ENCODE data around the gene MRPL36. TPM values are rescaled to one million over a fixed set of nuclear protein-coding genes. Genes with fewer than 3 reads are reported as not detected.
"Not testable (repeated sequence)": the region's sequence is repeated elsewhere in the genome, so short reads cannot be mapped to it uniquely, and the experiment has no call there.

The MRPL36 gene
- total RNA-seq, 1 experiment from 2014 or later, result 82.5 TPM

DNA sequence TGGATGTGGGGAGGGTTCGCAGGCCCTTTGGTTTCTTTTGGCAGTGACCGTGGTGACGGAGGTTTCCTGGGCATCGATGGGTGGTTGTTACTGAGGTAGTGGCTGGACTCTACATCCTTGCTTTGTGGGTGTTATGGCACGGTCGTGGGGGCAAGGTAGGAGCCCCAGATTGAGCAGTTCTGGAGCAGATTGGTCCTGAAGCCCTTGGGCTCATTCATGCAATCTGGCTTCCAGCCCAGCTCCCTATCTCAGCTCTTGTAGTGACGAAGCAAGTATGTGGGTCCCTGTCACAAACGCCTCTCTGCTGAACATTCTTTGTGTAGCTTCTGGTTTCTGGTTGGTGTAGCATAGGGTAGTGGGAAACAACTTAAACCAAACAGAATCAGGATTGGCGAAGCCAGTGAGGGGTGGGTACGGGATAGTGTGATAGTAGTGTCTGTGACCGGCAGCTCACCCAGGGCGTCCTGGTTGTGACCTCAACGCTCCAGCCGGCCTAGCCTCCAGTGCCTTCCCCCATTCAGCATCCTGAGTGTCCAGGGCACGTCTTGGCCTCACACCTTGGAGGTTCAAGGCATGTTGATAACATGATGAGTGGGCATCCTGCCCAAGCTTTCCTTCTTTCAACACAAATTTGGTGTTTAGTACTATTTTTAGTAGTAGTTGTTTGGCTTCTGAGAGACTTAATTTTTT, 4.5 kb upstream of the MRPL36 start:
- no peak for DNase-seq (ENCODE audit: low read depth, low spot score)
- in situ Hi-C loops (cut with HindIII; ENCODE audit: low pct_unique_long_range_greater_than_20kb, low sequenced_read_pairs), result no loop called here

DNA sequence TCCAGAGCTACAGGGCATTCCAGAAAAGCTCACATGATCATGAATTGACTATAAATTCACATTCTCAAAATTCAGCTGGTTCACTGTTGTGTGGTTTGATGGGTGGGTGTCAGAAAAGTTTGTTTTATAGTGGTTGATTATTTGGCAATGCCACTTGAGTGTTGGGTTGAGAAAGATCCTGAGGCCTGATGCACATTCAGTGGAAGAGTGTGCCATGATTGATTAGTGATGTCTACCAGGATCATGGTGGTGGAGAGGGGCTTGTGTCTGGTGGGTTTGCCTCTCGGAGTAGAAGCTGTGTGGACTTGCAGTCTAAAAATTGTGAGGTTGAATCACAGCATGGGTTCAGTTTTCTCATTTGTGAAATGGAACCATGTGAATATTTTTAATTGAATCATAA, 3.6 kb upstream of the MRPL36 start:
- DNase-seq (ENCODE audit: low read depth, low spot score), result no peak

GRCh38 chr5:1801967-1802295, 2.3 kb upstream of the MRPL36 start:
- in situ Hi-C loops (cut with HindIII; ENCODE audit: low pct_unique_long_range_greater_than_20kb, low sequenced_read_pairs), result no loop called here
- peak; percentile 52 for DNase-seq (ENCODE audit: low read depth, low spot score)

More for the DNA sequence above, 3.6 kb upstream of the MRPL36 start:
- in situ Hi-C loops (cut with HindIII; ENCODE audit: low pct_unique_long_range_greater_than_20kb, low sequenced_read_pairs), result no loop called here

GRCh38 chr5:1801222-1801966, 1.8 kb upstream of the MRPL36 start, which contains the start of gene NDUFS6:
Gene NDUFS6 (plus strand): TSS chr5:1801407. CDS start chr5:1801418, 11 bp downstream.
- in situ Hi-C loops (cut with HindIII; ENCODE audit: low pct_unique_long_range_greater_than_20kb, low sequenced_read_pairs), result no loop called here
- DNase-seq (ENCODE audit: low read depth, low spot score), result peak; percentile 81

DNA sequence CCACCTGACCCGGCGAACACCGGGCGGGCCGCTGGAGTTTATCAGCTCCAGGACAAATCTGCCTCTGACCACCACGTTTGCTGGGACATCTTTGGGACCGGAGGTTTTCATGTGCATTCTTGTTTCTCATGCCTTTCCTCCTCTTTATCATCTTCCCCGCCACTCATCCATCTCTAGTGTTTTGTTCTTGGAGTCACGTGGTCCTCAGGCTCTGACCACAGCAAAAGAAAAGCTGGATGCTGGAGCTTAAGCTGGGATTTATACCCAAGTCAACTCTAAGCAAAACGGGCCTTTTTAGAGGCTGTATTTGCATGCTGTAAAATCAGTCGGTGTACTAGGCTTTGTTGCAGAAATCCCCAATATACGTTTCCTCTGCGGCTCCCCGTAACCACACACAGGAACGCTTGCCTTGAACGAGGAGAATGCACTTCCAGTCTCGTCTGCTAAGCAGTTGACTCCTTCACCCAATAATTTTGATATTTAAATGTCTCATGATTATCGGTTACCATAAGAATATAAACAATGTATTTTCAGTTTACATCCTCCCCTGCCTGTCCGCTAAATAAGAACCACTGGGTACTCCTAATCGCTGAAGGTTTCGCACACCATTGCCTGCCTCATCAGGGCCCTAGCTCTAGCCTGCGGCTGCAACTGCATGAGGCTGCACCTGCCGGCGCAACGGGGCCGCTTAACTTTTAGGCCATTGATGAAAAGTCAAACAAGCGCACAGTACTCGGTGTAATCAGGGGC, 1.0 kb upstream of the MRPL36 start:
- no peak for DNase-seq (ENCODE audit: low read depth, low spot score)
- in situ Hi-C loops (cut with HindIII; ENCODE audit: low pct_unique_long_range_greater_than_20kb, low sequenced_read_pairs), result no loop called here

- in situ Hi-C loops (cut with HindIII; ENCODE audit: low pct_unique_long_range_greater_than_20kb, low sequenced_read_pairs), result no loop called here
- DNase-seq (ENCODE audit: low read depth, low spot score), result peak; percentile 14
Observed at GRCh38 chr5:1799110-1799601, 481 bp downstream of the MRPL36 start.

DNA sequence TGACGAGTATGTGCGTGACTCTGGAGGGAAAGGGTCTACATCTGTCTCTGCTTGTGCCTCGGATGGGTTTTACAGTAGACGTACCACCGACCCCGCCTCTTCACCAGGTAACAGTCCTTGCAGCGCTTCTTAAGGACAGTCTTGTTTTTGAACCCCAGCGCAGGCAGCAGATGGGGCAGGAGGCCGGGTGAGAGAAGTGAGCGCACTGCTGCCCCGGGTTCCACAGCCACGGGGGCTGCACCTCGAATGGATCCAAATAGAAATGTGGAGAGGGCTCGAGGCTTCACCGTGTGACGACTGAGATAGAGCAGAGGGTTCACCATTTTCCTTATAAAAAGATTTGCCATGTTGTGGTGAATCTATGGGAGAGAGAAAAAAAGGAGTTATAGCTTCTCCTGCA, 1.0 kb downstream of the MRPL36 start:
- DNase-seq (ENCODE audit: low read depth, low spot score); in situ Hi-C loops (cut with HindIII; ENCODE audit: low pct_unique_long_range_greater_than_20kb, low sequenced_read_pairs): not testable (repeated sequence)

DNA sequence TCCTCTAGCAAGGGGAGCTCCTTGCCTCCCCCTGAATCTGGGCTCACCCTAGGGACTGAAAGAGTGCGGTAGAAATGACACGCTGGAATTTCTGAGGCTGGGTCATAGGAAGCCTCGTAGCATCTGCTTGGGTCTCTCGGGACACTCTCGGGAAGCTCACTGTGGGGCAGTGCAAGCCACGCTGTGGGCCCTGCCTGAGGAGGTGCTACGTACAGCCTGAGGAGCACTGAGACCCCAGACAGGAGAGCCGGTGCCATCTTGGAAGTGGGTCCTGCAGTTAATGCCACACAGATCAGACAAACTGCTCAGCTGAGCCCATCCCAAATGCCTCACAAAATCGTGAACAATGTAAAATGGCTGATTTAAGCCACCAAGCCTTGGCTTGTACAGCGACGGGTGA, 1.8 kb downstream of the MRPL36 start:
- no peak for DNase-seq (ENCODE audit: low read depth, low spot score)
- in situ Hi-C loops (cut with HindIII; ENCODE audit: low pct_unique_long_range_greater_than_20kb, low sequenced_read_pairs), result no loop called here

DNA sequence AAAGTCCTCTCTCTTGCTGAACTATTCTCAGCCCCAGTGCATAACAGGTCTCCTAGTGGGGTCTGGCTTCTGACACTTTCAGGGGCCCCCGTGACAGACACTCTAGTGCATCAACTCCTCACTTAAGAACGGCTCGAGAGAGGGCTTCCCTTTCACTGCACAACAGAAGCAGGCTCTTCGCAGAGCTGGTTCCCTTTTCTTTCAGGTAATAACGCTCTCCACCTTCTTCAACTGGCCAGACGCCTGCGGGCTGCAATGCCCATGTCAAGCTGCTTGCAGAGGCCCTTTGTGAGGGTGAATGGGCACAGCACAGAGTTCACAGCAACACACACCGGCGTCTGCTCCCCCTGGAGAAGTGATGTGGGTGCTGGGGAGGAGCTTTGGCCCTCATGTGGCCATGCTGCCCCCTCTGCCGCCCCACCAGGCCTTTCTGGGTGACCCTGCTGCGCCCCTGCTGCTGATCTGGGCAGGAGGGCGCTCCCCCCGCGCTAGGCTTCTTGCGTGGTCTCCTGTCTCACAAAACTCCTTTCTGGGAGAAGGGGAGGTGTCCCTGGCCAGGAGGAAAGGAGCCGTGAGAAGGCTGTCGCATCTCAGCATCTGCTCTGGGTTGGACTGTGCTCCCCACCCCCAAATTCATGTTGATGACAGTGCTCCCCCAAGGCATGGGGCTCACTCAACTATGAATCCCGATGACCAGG, 2.4 kb downstream of the MRPL36 start:
- in situ Hi-C loops (cut with HindIII; ENCODE audit: low pct_unique_long_range_greater_than_20kb, low sequenced_read_pairs), result no loop called here
- DNase-seq (ENCODE audit: low read depth, low spot score), result no peak

- in situ Hi-C loops (cut with HindIII; ENCODE audit: low pct_unique_long_range_greater_than_20kb, low sequenced_read_pairs), result no loop called here
- DNase-seq (ENCODE audit: low read depth, low spot score), result no peak
Observed at GRCh38 chr5:1796371-1797102, 3.1 kb downstream of the MRPL36 start.

DNA sequence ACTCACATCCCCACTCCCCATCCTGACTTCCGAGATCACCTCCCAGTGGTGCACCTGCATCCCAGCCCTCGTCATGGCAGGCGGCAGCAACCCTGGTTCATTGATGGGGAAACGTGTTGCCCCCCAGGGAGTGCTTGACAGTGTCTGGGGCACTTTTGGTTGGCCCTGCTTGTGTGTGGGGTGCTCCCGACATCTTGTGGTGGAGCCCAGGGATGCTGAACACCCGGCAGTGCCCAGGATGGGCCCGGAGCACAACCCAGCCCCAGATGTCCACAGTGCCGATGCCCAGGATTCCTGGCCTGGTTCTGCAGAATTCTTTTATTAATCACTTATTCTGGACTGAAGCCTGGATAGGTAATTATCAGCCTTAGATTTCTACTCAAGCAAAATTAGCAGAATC, 3.7 kb downstream of the MRPL36 start:
- in situ Hi-C loops (cut with HindIII; ENCODE audit: low pct_unique_long_range_greater_than_20kb, low sequenced_read_pairs), result no loop called here
- no peak for DNase-seq (ENCODE audit: low read depth, low spot score)

- in situ Hi-C loops (cut with HindIII; ENCODE audit: low pct_unique_long_range_greater_than_20kb, low sequenced_read_pairs), result no loop called here
- DNase-seq (ENCODE audit: low read depth, low spot score), result no peak
Observed at GRCh38 chr5:1795506-1795905, 4.1 kb downstream of the MRPL36 start.

GRCh38 chr5:1794901-1795290, 4.7 kb downstream of the MRPL36 start:
- DNase-seq (ENCODE audit: low read depth, low spot score), result no peak

DNA sequence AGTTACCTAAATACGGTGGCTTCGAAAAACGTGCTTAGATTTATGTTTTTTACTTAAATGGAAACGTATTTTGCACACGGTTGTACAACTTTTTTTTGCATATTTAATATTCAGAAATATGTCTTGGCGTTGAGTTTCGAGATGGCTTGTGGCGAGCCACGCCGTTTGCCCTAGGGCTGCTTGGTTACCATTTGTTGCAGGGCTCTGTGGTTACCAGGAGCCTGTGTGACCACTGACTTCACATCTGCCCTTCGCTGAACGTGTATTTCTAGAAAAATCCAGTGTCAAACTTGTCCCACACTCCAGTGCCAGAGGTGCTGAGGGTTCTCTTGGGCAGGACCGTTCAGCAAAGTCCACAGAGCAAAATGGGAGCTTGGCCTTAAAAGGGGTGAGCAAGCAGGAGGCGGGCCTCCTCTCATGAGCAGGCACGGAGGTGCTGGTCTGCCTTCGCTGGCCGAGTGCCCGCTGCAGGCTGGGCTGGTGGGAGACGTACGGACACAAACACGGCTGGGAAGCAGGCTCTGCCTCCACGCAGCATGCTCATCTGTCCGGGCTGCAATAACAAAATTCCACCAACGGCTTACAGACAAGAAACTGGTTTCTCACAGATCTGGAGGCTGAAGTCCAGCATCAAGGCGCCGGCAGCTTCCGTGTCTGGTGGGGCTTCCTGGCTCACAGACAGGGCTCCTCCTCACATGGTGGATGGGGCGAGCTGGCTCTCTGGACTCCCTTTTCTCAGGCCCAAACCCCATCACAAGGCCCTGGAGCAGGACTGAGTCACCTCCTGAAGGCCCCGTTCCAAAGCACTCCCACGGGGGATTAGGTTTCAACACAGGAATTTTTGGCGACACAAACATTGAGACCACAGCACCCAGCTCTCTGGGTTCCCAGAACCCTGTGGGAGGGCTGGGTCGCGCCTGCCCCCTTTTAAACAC, 5.4 kb downstream of the MRPL36 start:
- no peak for DNase-seq (ENCODE audit: low read depth, low spot score)
- in situ Hi-C loops (cut with HindIII; ENCODE audit: low pct_unique_long_range_greater_than_20kb, low sequenced_read_pairs), result no loop called here

More at GRCh38 chr5:1794901-1795290, 4.7 kb downstream of the MRPL36 start:
- in situ Hi-C loops (cut with HindIII; ENCODE audit: low pct_unique_long_range_greater_than_20kb, low sequenced_read_pairs), result no loop called here

DNA sequence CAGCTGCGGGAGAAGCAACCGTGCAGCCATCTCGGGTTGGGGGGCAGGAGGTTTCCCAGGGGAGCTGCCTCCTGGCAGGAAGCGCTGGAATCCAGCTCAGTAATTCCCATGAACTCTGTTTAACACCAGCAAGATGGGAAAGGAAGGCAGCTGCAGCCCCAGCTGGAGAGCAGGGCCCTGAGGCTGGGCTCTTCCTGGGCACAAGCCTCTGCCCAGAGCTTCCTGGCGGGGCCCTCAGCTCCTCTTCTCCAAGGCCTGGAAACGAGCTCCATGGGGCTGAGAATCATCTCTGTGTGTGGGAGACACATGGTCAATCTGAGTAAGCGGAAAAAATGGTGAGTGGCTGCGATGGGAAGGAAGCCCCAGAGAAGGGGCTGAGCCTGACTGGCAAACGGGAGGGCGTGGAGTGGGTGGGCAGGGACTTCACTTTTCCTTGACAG, 6.3 kb downstream of the MRPL36 start:
- no peak for DNase-seq (ENCODE audit: low read depth, low spot score)
- in situ Hi-C loops (cut with HindIII; ENCODE audit: low pct_unique_long_range_greater_than_20kb, low sequenced_read_pairs), result no loop called here

DNA sequence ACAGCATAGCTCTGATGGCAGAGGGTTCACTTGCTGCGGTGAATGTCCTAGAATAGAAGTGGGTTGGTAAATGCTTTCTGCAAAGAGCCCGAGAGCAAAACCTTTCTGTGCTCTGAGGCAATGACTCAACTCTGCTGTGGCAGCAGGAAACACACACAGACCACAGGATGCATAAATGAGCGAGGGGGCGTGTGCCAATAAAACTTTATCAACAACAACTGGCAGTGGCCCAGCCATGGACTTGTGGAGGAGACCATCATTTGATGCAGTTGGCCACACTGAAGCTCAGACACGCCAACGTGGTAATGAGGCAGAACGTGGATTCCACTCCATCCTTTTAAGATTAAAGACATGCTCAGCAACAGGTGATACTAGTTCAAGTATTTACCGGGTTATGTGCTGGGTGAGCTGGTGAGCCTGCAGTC, 6.8 kb downstream of the MRPL36 start:
- peak; percentile 35 for DNase-seq (ENCODE audit: low read depth, low spot score)
- in situ Hi-C loops (cut with HindIII; ENCODE audit: low pct_unique_long_range_greater_than_20kb, low sequenced_read_pairs), result no loop called here
